Uterus (tissue), 4 donors: Measurements from ENCODE around the gene FICD. TPM values are rescaled to one million over a fixed set of nuclear protein-coding genes. Genes with fewer than 3 reads are reported as not detected.

Source experiments
- DNase-seq, 2 donors: peaks; one replicate each; pipeline ENCODE4 v3.0.0-alpha.2; 2019 to 2020
- H3K27ac ChIP-seq, 2 donors: fragments of 200-600 bp; sonication (generic); 1 replicate in 1 of 2; 2 replicates in 1 of 2; pipeline ENCODE4 v1.5.1; 2016 to 2018
- H3K27me3 ChIP-seq, 2 donors: fragments of 200-600 bp; sonication (generic); one replicate each; pipeline ENCODE4 v1.5.1; 2018 to 2019; ENCODE audit warnings: control low read depth in 1 of 2
- H3K36me3 ChIP-seq, 2 donors: fragments of 200-600 bp; sonication (generic); one replicate each; pipeline ENCODE4 v1.5.1; 2019; ENCODE audit warnings: control low read depth in 1 of 2
- H3K4me1 ChIP-seq, 2 donors: fragments of 200-600 bp; sonication (generic); one replicate each; pipeline ENCODE4 v1.5.1; 2018 to 2019; ENCODE audit warnings: control low read depth in 1 of 2
- H3K4me3 ChIP-seq, 2 donors: fragments of 200-600 bp; sonication (generic); 1 replicate in 1 of 2; 2 replicates in 1 of 2; pipeline ENCODE4 v1.5.1; 2018 to 2019; ENCODE audit warnings: mild to moderate bottlenecking in 1 of 2
- H3K9me3 ChIP-seq, 2 donors: fragments of 200-600 bp; sonication (generic); one replicate each; pipeline ENCODE4 v1.5.1; 2019; ENCODE audit warnings: control low read depth in 1 of 2
- POLR2A ChIP-seq, 2 donors: fragments of 450-650 bp; IDR thresholded peaks; one replicate each; pipeline ENCODE4 v1.6.1; 2016; ENCODE audit warnings: antibody characterized with exemption in 2 of 2, mild to moderate bottlenecking in 1 of 2, moderate library complexity in 1 of 2
- intact Hi-C: fragments of 100-400 bp; cut with DNase I; formaldehyde crosslinking; loops from one replicate; pipeline ENCODE4 v1.15.1; 2023; ENCODE audit warnings: low total_unique reads
- total RNA-seq, 4 donors: library from RNA; depleted of rRNA in 3 of 4; stranded (reverse); fragments of >200 nt in 3 of 4; gene quantifications; one replicate each; pipeline versions ENCODE4 v1.1.0 to v1.2.4, GENCODE V29; 2014 to 2023
- TF ChIP-seq, protein P1 (sequence below), 4 experiments: fragments of 200-600 bp in 2 of 4; fragments of 450-650 bp in 2 of 4; sonication (generic) in 2 of 4; IDR thresholded peaks; one replicate each; pipeline ENCODE4 v1.5.1; 2016 to 2019; ENCODE audit warnings: antibody characterized with exemption in 4 of 4, mild to moderate bottlenecking in 2 of 4, moderate library complexity in 1 of 4
- donor health status: DM: yes; HTN: yes; CAD: no.

FICD gene
- total RNA-seq, 4 donors from 2014 or later, result 3.5 to 11.5 (median 4.3) TPM

GRCh38 chr12:108566452-108566851 lies 51.4 kb downstream of the FICD start:
- no peak for TF ChIP-seq POLR2A (IDR thresholded peaks at IDR 0.05)
- TF ChIP-seq, protein P1, sequence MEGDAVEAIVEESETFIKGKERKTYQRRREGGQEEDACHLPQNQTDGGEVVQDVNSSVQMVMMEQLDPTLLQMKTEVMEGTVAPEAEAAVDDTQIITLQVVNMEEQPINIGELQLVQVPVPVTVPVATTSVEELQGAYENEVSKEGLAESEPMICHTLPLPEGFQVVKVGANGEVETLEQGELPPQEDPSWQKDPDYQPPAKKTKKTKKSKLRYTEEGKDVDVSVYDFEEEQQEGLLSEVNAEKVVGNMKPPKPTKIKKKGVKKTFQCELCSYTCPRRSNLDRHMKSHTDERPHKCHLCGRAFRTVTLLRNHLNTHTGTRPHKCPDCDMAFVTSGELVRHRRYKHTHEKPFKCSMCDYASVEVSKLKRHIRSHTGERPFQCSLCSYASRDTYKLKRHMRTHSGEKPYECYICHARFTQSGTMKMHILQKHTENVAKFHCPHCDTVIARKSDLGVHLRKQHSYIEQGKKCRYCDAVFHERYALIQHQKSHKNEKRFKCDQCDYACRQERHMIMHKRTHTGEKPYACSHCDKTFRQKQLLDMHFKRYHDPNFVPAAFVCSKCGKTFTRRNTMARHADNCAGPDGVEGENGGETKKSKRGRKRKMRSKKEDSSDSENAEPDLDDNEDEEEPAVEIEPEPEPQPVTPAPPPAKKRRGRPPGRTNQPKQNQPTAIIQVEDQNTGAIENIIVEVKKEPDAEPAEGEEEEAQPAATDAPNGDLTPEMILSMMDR (IDR thresholded peaks at IDR 0.05), result no peak
- H3K4me3 ChIP-seq, result no peak overlapping the region
- H3K9me3 ChIP-seq, result no peaks in the 10 kb centered on the region
- no peaks in the 10 kb centered on the region for H3K36me3 ChIP-seq
- intact Hi-C loops, result loop anchor here (10.0 kb wide), 1 partner anchor 528 kb away; the partner anchor contains the start of genes ALKBH2 and UNG
- H3K4me1 ChIP-seq, result peaks cover 0 to 3% of the 10 kb centered on the region in 2 donors
- no peak overlapping the region for H3K27ac ChIP-seq
- no peaks in the 10 kb centered on the region for H3K27me3 ChIP-seq
- DNase-seq, result no peak

DNA sequence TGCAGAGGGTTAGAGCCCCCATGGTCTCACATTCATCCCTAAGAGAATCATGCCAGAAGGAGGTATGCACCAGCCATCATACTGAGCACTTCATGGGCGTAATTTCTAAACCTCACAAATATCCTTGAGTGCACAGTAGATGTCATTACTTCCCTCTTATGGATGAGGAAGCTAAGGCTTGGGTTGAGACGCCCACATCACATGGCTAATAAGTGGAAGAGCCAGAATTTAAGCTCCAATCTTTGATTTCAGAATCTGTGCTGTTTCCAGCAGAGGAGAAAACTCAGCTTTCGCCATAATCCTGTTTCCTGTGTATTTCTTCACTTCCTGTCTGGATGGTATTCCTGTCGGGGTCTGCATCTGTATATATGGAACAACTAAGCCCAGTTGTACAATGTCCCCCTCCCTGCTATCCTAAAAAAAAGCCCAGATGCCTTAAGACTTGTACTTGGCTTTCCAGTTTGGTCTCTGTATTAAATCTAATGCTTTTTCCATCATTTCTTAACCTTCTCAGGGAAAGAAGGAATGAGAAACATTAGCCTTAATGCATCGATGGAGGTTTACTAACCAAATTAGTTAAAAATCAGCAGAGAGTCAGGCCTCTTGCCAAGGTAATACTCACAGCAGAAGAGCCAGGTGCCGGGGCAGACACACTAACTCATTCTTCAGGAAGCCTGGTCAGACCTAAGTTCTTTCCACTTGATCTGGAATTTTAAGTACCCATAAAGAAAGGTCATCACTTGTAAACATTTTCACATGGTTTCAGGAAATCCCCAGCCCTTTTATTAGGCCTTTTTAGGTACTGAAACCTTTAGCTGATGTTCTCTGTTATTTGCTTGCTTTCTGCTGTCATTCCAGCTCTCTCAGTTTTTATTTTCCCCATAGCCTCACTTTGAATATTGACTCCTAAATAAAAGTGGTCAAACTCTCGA lies 52.6 kb downstream of the FICD start:
- no peaks in the 10 kb centered on the region for H3K36me3 ChIP-seq
- H3K27me3 ChIP-seq, result no peaks in the 10 kb centered on the region
- TF ChIP-seq POLR2A (IDR thresholded peaks at IDR 0.05), result no peak
- TF ChIP-seq, protein P1 (IDR thresholded peaks at IDR 0.05), result no peak
- H3K4me1 ChIP-seq, result peaks cover 0 to 3% of the 10 kb centered on the region in 2 donors
- H3K9me3 ChIP-seq, result no peaks in the 10 kb centered on the region
- H3K27ac ChIP-seq, result peak overlapping the region; percentile 5 to 24
- H3K4me3 ChIP-seq, result no peak overlapping the region
- intact Hi-C loops, result loop anchor here (10.0 kb wide), 1 partner anchor 527 kb away; the partner anchor contains the start of genes ALKBH2 and UNG
- no peak for DNase-seq

GRCh38 chr12:108568338-108569154 lies 53.5 kb downstream of the FICD start:
- intact Hi-C loops, result loop anchor here (10.0 kb wide), 1 partner anchor 526 kb away; the partner anchor contains the start of genes ALKBH2 and UNG
- H3K36me3 ChIP-seq, result no peaks in the 10 kb centered on the region
- DNase-seq, result no peak
- peaks cover 0 to 3% of the 10 kb centered on the region in 2 donors for H3K4me1 ChIP-seq
- peak overlapping the region in 1 of 2 donors; percentile 5 for H3K27ac ChIP-seq
- no peaks in the 10 kb centered on the region for H3K9me3 ChIP-seq
- TF ChIP-seq, protein P1 (IDR thresholded peaks at IDR 0.05), result no peak
- TF ChIP-seq POLR2A (IDR thresholded peaks at IDR 0.05), result no peak
- no peak overlapping the region for H3K4me3 ChIP-seq
- H3K27me3 ChIP-seq, result no peaks in the 10 kb centered on the region

Other genes starting within 250 kb of the FICD start
- 10 to 100 TPM in 2 of 4 donors, 1 to 10 TPM in 2; 8.2 to 27.1 (median 11.5) TPM for gene CMKLR1, start 176.0 kb upstream of the FICD start, total RNA-seq
- 10 to 100 TPM; 16.2 to 86.1 (median 55.7) TPM for gene SART3, start 45.9 kb downstream of the FICD start, total RNA-seq
- 100 to 1,000 TPM in 3 of 4 donors, 10 to 100 TPM in 1; 81.3 to 226 (median 161) TPM for gene ISCU, start 47.3 kb downstream of the FICD start, total RNA-seq
- gene TMEM119, start 82.8 kb downstream of the FICD start, total RNA-seq, result 100 to 1,000 TPM in 1 of 4 donors, 10 to 100 TPM in 2, 1 to 10 TPM in 1; 9.1 to 102 (median 12.4) TPM
- 1 to 10 TPM; 1.5 to 6.5 (median 2.9) TPM for gene SELPLG, start 118.6 kb downstream of the FICD start, total RNA-seq
- gene CORO1C, start 216.2 kb downstream of the FICD start, total RNA-seq, result 100 to 1,000 TPM; 129 to 357 (median 235) TPM